DMS114 treated with DMSO at 0.1 percent for 48 hours (cell line): ENCODE measurements around the gene CENPL.
"Not testable (repeated sequence)": the region's sequence is repeated elsewhere in the genome, so short reads cannot be mapped to it uniquely, and the experiment has no call there.

Experiments used
- DNase-seq: peaks from one replicate; lab custom pipeline; 2025; ENCODE audit not compliant: unreplicated experiment; lab: John Stamatoyannopoulos, UW

CENPL gene

DNA sequence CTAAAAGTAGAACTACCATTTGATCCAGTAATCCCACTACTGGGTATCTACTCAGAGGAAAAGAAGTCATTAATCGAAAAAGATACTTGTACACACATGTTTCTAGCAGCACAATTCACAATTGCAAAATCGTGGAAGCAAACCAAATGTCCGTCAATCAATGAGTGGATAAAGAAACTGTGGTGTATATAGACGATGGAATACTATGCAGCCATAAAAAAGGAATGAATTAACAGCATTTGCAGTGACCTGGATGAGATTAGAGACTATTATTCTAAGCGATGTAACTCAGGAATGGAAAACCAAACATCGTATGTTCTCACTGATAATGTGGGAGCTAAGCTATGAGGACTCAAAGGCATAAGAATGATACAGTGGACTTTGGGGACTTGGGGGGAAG, 60.4 kb downstream of the CENPL start:
- not testable (repeated sequence) for DNase-seq

- DNase-seq: no peak
These were observed 65.7 kb downstream of the CENPL start for GRCh38 chr1:173758980-173759379.

DNA sequence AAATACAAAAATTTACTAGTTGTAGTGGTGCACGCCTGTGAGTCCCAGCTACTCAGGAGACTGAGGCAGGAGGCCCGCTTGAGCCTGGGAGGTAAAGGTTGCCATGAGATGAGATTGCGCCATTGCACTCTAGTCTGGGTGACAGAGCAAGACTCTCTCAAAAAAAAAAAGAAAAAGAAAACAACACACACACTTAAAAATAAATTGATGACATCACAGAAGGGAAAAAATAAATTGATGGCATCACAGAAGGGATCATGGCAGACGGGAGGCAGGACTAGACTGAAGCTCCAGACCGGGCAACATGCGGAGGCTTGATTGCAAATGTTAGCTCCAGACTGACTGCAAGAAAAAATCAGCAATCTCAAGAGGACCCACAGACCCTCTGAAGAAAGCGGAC, 66.6 kb downstream of the CENPL start:
- no peak for DNase-seq

DNA sequence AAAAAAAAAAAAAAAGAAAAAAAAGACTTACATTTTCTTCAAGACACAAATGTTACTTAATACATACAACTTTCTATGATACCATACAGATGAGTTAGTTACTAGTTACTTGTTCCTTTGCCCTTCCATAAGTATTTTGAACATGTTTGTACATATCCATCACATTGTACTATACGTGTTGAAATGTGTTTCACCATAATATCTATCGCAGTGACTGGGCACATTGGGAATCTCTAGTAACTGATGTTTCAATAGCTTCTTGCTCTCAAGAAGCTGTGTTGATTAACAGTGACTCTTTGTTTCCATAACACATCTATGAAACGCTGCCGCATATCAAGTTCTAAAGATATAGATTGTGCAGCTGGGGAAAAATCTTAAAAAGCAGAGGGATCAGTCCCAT, 67.0 kb downstream of the CENPL start:
- DNase-seq: no peak

DNA sequence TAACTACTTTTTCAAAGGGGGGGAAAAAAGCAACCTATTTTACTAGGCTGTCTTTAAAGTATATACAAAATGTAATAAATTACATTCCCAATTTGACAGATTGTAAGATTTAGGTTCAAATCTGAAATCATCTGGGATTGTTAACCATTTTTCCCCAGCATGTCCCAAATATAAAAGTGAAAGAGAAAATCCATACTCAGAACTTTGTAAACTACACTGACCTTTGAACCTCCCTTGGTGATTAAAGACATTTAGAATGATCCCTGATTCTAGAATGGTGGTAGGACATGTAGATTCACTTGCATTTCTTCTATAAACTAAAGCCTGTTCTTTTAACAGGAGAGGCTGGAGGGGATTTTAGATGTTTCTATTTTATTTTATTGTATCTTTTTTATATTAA, 70.9 kb downstream of the CENPL start:
- DNase-seq: no peak
